NCI-H2171 treated with DMSO at 0.1 percent for 48 hours (cell line): ENCODE measurements around the gene TDRD7.

Experiments
- DNase-seq: peaks from one replicate; lab custom pipeline; 2025; lab: John Stamatoyannopoulos, UW

The TDRD7 gene

DNA sequence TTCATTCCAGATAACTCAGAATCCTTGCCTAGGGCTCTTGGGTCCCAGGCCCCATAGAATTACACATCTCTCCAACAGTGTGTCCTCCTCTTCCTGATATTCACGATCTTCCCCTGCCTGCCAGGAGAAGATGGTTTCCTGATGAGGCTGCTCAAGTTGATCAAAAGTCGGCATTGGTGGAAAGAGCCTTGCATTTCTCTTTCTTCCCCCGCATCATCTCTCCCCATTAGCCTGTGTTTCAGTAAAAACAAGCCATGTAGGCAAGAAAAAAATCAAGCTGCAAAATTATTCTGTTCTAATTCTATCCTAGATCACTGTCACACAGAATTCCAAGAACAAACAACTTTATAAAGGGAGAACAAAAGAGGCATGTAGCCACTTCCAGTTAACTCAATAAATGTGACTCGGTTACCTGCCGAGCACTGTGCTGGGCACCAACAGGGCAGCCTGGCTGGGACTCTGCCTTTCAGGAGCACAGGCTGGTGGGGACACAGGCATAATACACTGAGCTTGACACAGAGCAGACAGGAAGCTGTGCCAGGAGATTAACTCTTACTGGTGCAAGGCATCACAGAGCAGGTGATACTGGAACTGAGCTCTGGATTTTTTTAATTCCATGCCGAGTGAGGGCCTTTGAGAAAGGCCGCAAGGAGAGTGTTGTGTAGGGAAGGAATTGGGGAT, 115.1 kb downstream of the TDRD7 start:
- DNase-seq = no peak

- DNase-seq = peak; percentile 14
Measured at GRCh38 chr9:97527626-97528528, 116.0 kb downstream of the TDRD7 start.

GRCh38 chr9:97528529-97529230, 116.8 kb downstream of the TDRD7 start:
- no peak for DNase-seq

DNA sequence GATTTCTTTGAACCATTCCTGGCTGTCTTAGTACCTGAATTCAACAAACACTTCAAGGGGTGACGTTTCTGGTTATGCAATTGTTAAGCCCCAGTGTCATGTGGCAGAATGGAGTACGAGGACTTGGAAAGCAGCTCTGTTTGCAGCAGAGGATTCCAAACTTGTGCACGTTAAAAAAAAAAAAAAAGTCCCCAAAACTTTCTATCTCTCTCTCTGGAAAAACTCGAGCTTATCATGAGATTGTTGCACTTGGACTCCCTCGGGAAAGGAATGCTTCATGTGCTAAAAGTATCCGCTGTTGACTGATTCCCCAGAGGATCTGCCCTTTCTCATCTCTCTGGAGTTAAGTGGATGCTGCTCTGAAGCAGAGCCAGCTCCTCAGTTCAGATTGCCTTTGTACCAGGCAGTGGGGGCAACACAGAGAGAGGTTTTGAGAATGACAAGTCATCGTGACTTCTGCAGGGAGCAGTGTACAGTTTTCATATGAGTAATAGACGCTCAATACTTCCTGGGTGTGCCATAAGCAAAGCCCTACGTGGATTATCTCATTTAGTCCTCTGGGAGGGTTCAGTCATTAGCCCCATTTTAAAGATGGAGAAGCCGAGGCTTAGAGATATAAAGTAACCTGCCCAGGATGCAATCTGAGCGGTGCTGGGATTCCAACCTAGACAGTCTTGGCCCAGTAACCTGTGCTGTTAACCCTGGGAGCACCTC, 117.6 kb downstream of the TDRD7 start:
- DNase-seq = peak; percentile 44

DNA sequence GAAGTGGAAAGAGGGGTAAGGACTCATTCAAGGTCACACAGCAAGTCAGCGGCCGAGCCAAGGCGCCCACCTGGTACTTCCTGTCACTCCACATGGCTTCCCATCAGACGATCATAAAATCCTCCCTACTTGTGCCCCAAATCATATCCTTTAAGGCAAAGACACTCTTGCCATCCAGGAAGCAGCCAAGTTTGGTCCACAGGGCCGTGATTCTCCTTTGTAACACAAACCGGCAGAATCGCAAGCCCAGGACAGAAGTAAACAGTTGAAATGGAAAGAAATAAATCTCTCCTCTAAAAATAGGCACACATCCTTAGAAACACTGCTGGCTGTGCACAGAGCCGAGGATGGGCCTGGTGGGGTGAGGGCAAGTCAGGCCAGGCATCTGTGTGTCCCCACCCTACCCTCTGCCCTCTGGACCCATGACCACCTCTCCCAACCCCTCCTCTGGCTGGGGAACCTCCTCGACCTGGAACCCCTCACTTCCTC, 120.0 kb downstream of the TDRD7 start:
- DNase-seq = no peak

GRCh38 chr9:97534185-97534584, 122.3 kb downstream of the TDRD7 start:
- DNase-seq = no peak

DNA sequence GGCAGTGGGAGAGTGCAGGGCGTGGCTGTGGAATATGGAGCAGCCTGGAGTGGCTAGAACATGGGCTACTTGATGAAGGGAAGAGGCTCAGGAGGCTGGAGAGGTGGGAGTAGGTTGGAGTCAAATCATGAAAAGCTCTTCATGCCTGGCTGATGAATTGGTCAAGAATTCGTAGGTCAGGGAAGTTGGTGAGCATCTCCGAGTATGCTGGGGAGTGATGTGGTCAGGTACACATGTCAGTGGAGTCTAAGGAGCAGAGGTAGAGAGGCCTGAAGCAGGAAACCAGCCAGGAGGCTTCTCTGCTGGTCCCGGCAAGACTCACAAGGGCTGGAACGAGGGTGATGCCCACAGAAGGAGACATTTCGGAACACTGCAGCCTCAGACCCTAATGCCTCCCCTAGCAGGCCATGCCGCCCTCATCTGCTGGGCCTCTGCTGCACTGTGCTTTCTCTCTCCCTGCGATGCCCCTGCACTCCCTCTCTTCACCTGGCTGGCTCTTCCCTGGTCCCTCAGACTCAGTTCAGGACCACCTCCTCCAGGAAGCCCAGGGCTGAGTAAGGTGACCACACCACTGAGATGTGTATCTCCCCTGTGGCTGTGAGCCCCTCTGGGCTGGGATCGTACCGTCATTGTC, 123.2 kb downstream of the TDRD7 start:
- DNase-seq = no peak

GRCh38 chr9:97535771-97536170, 123.9 kb downstream of the TDRD7 start:
- DNase-seq = no peak

DNA sequence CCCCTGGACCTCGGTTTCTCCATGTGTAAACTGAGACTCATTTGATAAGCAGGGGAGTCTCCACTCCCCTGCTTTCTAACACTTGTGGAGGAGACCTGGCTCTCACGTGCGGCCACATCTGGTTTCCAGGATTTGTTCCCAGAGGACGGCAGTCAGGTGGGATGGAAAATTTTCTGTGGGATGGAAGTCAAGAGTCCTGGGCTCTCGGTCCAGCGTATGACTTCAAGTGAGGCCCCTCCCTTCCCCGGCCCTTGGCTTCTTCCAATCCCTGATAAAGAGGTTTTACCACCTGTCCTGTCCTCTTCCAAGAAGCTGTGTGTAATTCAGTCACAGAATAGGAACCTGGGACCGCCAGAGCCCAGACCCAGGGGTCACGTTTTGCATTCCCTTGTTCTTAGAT, 124.6 kb downstream of the TDRD7 start:
- no peak for DNase-seq

- DNase-seq = no peak
Measured at GRCh38 chr9:97543561-97543960, 131.7 kb downstream of the TDRD7 start.

DNA sequence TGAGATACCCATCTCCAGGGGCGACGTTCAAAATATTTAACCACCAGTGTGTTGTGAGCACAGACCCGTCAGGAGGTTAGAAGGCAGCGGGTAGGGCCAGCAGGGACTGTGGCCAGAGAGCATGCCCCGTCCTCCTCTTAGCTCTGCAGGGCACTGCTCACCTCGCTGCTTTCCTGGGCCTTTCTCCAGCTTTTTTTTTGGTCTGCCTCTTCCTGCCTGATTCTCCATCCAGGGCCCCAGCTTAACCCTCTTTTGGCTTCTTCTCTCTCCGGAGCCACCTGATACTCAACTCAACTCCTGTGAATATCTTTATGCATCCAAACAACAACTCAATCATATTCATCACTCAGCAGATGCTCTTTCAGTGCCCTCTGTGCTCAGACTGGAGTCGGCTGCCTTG, 133.6 kb downstream of the TDRD7 start:
- DNase-seq = no peak
